ENCODE measurements around the gene HIGD1A. TPM values are rescaled to one million over a fixed set of nuclear protein-coding genes. Genes with fewer than 3 reads are reported as not detected.

Gene HIGD1A
- total RNA-seq, 1 donor from 2014 or later: 150 TPM

GRCh38 chr3:42809202-42809601 lies 4.9 kb upstream of the HIGD1A start, which contains the start of gene ACKR2:
ACKR2 (plus strand) TSS chr3:42809445; CDS start chr3:42864503, 55,058 bp downstream.
- TF ChIP-seq, protein P1, sequence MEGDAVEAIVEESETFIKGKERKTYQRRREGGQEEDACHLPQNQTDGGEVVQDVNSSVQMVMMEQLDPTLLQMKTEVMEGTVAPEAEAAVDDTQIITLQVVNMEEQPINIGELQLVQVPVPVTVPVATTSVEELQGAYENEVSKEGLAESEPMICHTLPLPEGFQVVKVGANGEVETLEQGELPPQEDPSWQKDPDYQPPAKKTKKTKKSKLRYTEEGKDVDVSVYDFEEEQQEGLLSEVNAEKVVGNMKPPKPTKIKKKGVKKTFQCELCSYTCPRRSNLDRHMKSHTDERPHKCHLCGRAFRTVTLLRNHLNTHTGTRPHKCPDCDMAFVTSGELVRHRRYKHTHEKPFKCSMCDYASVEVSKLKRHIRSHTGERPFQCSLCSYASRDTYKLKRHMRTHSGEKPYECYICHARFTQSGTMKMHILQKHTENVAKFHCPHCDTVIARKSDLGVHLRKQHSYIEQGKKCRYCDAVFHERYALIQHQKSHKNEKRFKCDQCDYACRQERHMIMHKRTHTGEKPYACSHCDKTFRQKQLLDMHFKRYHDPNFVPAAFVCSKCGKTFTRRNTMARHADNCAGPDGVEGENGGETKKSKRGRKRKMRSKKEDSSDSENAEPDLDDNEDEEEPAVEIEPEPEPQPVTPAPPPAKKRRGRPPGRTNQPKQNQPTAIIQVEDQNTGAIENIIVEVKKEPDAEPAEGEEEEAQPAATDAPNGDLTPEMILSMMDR (IDR thresholded peaks at IDR 0.05; ENCODE audit: insufficient read depth, low read depth, low read length): no peak
- no peak for TF ChIP-seq EZH2 (IDR thresholded peaks at IDR 0.05; ENCODE audit: insufficient read depth, low read length)
- Histone ChIP-seq H2AFZ (ENCODE audit: low read depth, low read length) (no peak within 1 kb of the TSS), H3K36me3 (ENCODE audit: insufficient read depth, low read length) (no peaks in the 10 kb centered on the region), H3K9me3 (ENCODE audit: insufficient read depth, low read depth, low read length) (no peaks in the 10 kb centered on the region), H3K4me1 (ENCODE audit: insufficient read depth, low read length) (peaks cover 6% of the 10 kb centered on the region), H3K27ac (ENCODE audit: low read depth, low read length) (no peak within 1 kb of the TSS), H3K79me2 (ENCODE audit: insufficient read depth, low read length) (no peaks in the 10 kb centered on the region), H3K9ac (ENCODE audit: low read length) (no peak within 1 kb of the TSS), H3K4me3 (ENCODE audit: insufficient read depth, low read depth, low read length) (no peak within 1 kb of the TSS), H3K4me2 (ENCODE audit: low read length) (no peak within 1 kb of the TSS), H3K27me3 (ENCODE audit: insufficient read depth, low read length) (peaks cover 3% of the 10 kb centered on the region), H4K20me1 (ENCODE audit: insufficient read depth, low read length) (no peaks in the 10 kb centered on the region)
- Mint-ChIP-seq H3K27me3 (ENCODE audit: low read depth, unreplicated experiment) (peaks cover 2% of the 10 kb centered on the region), H3K4me3 (ENCODE audit: unreplicated experiment) (no peak within 1 kb of the TSS), H3K4me1 (ENCODE audit: low read depth, unreplicated experiment) (peaks cover 5% of the 10 kb centered on the region), H3K36me3 (ENCODE audit: low read depth, unreplicated experiment) (no peaks in the 10 kb centered on the region), H3K27ac (ENCODE audit: unreplicated experiment) (no peak within 1 kb of the TSS), H3K9me3 (ENCODE audit: unreplicated experiment) (no peaks in the 10 kb centered on the region)
- DNase-seq (ENCODE audit: low read depth): no peak
- no peak for FAIRE-seq

DNA sequence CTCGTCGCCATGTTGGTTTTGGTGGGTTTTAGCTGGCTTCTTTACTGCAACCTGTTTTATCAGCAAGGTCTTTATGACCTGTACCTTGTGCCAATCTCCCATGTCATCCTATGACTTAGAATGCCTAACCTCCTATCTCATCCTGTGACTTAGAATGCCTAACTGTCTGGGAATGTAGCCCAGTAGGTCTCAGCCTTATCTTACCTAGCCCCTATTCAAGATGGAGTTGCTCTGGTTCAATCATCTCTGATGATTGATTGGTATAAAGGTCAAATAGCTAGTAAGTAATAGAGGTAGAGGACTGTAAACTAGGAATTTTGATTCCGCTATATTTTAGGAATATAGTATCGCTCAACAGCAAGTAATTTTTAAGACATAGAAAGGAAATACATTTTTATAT lies 3.6 kb upstream of the HIGD1A start:
- peaks cover 11% of the 10 kb centered on the region for H3K79me2 ChIP-seq (ENCODE audit: insufficient read depth, low read length)
- H4K20me1 ChIP-seq (ENCODE audit: insufficient read depth, low read length): peaks cover 10% of the 10 kb centered on the region
- no peak overlapping the region for H3K4me2 ChIP-seq (ENCODE audit: low read length)
- no peak for FAIRE-seq
- no peak overlapping the region for H3K4me3 ChIP-seq (ENCODE audit: insufficient read depth, low read depth, low read length)
- no peak overlapping the region for H2AFZ ChIP-seq (ENCODE audit: low read depth, low read length)
- Mint-ChIP-seq H3K4me3 (ENCODE audit: unreplicated experiment) (no peak overlapping the region), H3K9me3 (ENCODE audit: unreplicated experiment) (peaks cover 2% of the 10 kb centered on the region), H3K27ac (ENCODE audit: unreplicated experiment) (no peak overlapping the region), H3K27me3 (ENCODE audit: low read depth, unreplicated experiment) (peaks cover 2% of the 10 kb centered on the region), H3K36me3 (ENCODE audit: low read depth, unreplicated experiment) (no peaks in the 10 kb centered on the region), H3K4me1 (ENCODE audit: low read depth, unreplicated experiment) (peaks cover 8% of the 10 kb centered on the region)
- H3K4me1 ChIP-seq (ENCODE audit: insufficient read depth, low read length): peaks cover 12% of the 10 kb centered on the region
- no peaks in the 10 kb centered on the region for H3K9me3 ChIP-seq (ENCODE audit: insufficient read depth, low read depth, low read length)
- H3K36me3 ChIP-seq (ENCODE audit: insufficient read depth, low read length): no peaks in the 10 kb centered on the region
- no peak overlapping the region for H3K9ac ChIP-seq (ENCODE audit: low read length)
- peaks cover 3% of the 10 kb centered on the region for H3K27me3 ChIP-seq (ENCODE audit: insufficient read depth, low read length)
- no peak overlapping the region for H3K27ac ChIP-seq (ENCODE audit: low read depth, low read length)
- DNase-seq (ENCODE audit: low read depth): no peak
- TF ChIP-seq, protein P1 (IDR thresholded peaks at IDR 0.05; ENCODE audit: insufficient read depth, low read depth, low read length): no peak
- TF ChIP-seq EZH2 (IDR thresholded peaks at IDR 0.05; ENCODE audit: insufficient read depth, low read length): no peak

- peak overlapping the region; percentile 93 for H3K4me3 ChIP-seq (ENCODE audit: insufficient read depth, low read depth, low read length)
- Mint-ChIP-seq H3K27ac (ENCODE audit: unreplicated experiment) (peak overlapping the region; percentile 50), H3K27me3 (ENCODE audit: low read depth, unreplicated experiment) (peaks cover 2% of the 10 kb centered on the region), H3K9me3 (ENCODE audit: unreplicated experiment) (peaks cover 2% of the 10 kb centered on the region), H3K4me3 (ENCODE audit: unreplicated experiment) (peak overlapping the region; percentile 99), H3K4me1 (ENCODE audit: low read depth, unreplicated experiment) (peaks cover 18% of the 10 kb centered on the region), H3K36me3 (ENCODE audit: low read depth, unreplicated experiment) (no peaks in the 10 kb centered on the region)
- H3K27me3 ChIP-seq (ENCODE audit: insufficient read depth, low read length): peaks cover 3% of the 10 kb centered on the region
- FAIRE-seq (no peak), DNase-seq (ENCODE audit: low read depth) (no peak)
- H3K9me3 ChIP-seq (ENCODE audit: insufficient read depth, low read depth, low read length): no peaks in the 10 kb centered on the region
- H3K27ac ChIP-seq (ENCODE audit: low read depth, low read length): no peak overlapping the region
- peak overlapping the region; percentile 96 for H3K9ac ChIP-seq (ENCODE audit: low read length)
- no peaks in the 10 kb centered on the region for H3K36me3 ChIP-seq (ENCODE audit: insufficient read depth, low read length)
- TF ChIP-seq, protein P1 (IDR thresholded peaks at IDR 0.05; ENCODE audit: insufficient read depth, low read depth, low read length): no peak
- TF ChIP-seq EZH2 (IDR thresholded peaks at IDR 0.05; ENCODE audit: insufficient read depth, low read length): no peak
- peaks cover 37% of the 10 kb centered on the region for H3K79me2 ChIP-seq (ENCODE audit: insufficient read depth, low read length)
- peak overlapping the region; percentile 94 for H3K4me2 ChIP-seq (ENCODE audit: low read length)
- peaks cover 25% of the 10 kb centered on the region for H4K20me1 ChIP-seq (ENCODE audit: insufficient read depth, low read length)
- peaks cover 14% of the 10 kb centered on the region for H3K4me1 ChIP-seq (ENCODE audit: insufficient read depth, low read length)
- peak overlapping the region; percentile 99 for H2AFZ ChIP-seq (ENCODE audit: low read depth, low read length)
These were observed 991 bp upstream of the HIGD1A start for GRCh38 chr3:42805141-42805821.
